T-helper 1 cell treated with Interleukin-12 subunit alpha and Interleukin-12 subunit beta and Interleukin-4 antibody, amounts not matched to agents 30 μg/mL and 1 μg/mL, for 36 hours (primary cell): ENCODE results near the gene FTCD.
"Not testable (repeated sequence)": the region's sequence is repeated elsewhere in the genome, so short reads cannot be mapped to it uniquely, and the experiment has no call there.

ENCODE experiments used
- H3K27ac Mint-ChIP-seq: one replicate; pipeline ENCODE4 v1.8.0; 2021; ENCODE audit warnings: mild to moderate bottlenecking, mixed read lengths
- H3K27me3 Mint-ChIP-seq: one replicate; pipeline ENCODE4 v1.8.0; 2021; ENCODE audit warnings: low read depth, mixed read lengths
- H3K36me3 Mint-ChIP-seq: one replicate; pipeline ENCODE4 v1.8.0; 2021; ENCODE audit warnings: low read depth, mixed read lengths
- H3K4me1 Mint-ChIP-seq: one replicate; pipeline ENCODE4 v1.8.0; 2021; ENCODE audit warnings: low read depth, mixed read lengths
- H3K4me3 Mint-ChIP-seq: one replicate; pipeline ENCODE4 v1.8.0; 2021; ENCODE audit warnings: mild to moderate bottlenecking, moderate library complexity, mixed read lengths
- H3K9me3 Mint-ChIP-seq: one replicate; pipeline ENCODE4 v1.8.0; 2021; ENCODE audit warnings: mixed read lengths

Gene FTCD

GRCh38 chr21:46154155-46154954, 1.0 kb downstream of the FTCD start:
- Mint-ChIP-seq H3K9me3 (no peaks in the 10 kb centered on the region), H3K27ac (no peak overlapping the region), H3K4me1 (no peaks in the 10 kb centered on the region), H3K27me3 (no peaks in the 10 kb centered on the region), H3K4me3 (no peak overlapping the region), H3K36me3 (no peaks in the 10 kb centered on the region)

- Mint-ChIP-seq H3K36me3 (no peaks in the 10 kb centered on the region), H3K27ac (no peak overlapping the region), H3K4me3 (no peak overlapping the region), H3K27me3 (no peaks in the 10 kb centered on the region), H3K4me1 (no peaks in the 10 kb centered on the region), H3K9me3 (no peaks in the 10 kb centered on the region)
These were observed 1.9 kb downstream of the FTCD start for GRCh38 chr21:46153247-46154154.

DNA sequence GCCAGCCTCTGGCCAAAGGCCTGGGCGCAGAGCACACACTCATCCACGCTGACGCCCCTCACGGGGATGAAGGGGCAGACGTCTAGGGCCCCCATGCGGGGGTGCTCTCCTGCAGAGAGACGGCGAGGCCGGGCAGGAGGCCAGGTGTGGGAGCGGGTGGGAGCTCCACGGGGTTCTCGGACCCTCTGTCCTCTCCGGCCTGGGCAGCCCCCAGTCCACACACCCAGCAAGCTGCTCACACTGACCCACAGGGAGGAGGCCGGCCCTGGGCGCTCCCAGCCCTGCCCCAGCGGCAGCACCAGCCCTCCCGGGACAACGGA, 2.5 kb downstream of the FTCD start:
- H3K36me3 Mint-ChIP-seq, result no peaks in the 10 kb centered on the region
- H3K27ac Mint-ChIP-seq, result no peak overlapping the region
- no peaks in the 10 kb centered on the region for H3K9me3 Mint-ChIP-seq
- H3K27me3 Mint-ChIP-seq, result no peaks in the 10 kb centered on the region
- no peaks in the 10 kb centered on the region for H3K4me1 Mint-ChIP-seq
- no peak overlapping the region for H3K4me3 Mint-ChIP-seq

GRCh38 chr21:46151989-46152926, 3.1 kb downstream of the FTCD start:
- no peak overlapping the region for H3K27ac Mint-ChIP-seq
- no peaks in the 10 kb centered on the region for H3K27me3 Mint-ChIP-seq
- H3K9me3 Mint-ChIP-seq, result no peaks in the 10 kb centered on the region
- no peaks in the 10 kb centered on the region for H3K36me3 Mint-ChIP-seq
- H3K4me1 Mint-ChIP-seq, result no peaks in the 10 kb centered on the region
- H3K4me3 Mint-ChIP-seq, result no peak overlapping the region

DNA sequence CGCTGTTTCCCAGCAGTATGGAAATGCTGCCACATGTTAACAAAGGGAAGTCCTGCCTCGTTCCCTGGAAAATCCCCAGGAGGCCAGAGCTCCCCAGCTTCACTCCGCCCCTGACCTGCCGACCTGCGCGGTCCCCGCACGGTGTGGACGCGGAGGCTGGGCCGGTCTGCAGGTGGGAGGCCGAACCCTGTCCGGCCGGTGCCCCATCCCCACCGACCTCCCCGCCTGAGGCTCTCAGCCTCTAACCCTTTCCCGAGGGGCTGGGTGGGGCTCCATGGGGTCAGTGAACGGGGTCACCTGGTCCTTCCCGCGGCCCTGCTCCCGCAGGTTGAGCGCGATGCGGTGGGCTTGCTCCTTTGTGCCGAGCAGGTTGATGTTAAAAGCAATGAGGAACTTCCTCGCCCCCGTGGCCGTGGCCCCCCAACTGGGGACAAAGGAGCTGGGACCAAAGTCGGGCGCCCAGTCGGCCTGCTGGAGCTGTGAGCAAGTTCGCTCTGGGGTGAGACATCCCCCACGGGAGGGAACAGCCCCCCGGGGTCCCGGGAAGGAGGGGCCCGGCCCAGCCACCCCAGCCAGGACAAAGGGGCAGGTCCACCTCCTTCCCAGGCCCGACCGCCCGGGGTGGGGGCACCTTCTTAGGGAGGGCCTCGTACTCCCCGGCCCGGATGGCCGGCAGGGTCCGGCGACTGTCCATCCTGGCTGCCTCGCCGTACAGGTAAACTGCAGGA, 4.0 kb downstream of the FTCD start:
- Mint-ChIP-seq H3K9me3 (no peaks in the 10 kb centered on the region), H3K27ac (no peak overlapping the region), H3K4me3 (no peak overlapping the region)

DNA sequence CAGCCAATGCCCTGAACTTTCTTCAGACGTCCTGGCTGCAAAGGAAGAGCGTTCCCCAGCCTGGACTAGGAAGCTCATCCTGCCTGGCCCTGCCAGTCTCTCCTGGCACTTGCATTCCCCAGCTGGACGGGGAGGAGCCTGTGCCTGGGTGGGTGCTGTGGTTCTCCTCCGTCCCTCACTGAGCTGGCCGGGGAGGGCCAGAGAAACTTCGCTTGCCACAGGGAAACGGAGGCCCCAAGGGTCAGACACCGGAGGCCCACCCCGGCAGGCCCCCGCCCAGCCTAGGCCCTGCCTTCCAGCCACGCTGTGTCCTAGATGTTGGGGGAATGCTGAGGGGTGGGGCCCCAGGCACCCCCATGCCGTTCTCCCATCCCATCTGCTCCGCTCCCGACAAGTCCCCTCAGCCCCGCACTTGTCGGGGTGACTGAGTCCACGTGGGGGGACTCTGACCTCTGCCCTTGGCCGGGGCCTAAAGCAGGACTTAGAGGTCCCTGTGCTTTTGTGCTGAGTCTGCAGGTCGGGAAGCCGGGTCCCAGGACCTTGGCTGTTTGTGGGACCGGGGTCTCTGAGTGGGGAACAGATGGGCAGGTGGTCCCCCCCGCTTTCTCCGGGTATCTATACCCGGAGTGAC, 4.8 kb downstream of the FTCD start:
- Mint-ChIP-seq H3K27me3 (no peaks in the 10 kb centered on the region), H3K27ac (no peak overlapping the region), H3K9me3 (no peaks in the 10 kb centered on the region), H3K36me3 (no peaks in the 10 kb centered on the region), H3K4me1 (no peaks in the 10 kb centered on the region), H3K4me3 (no peak overlapping the region)

More for the DNA sequence above, 4.0 kb downstream of the FTCD start:
- Mint-ChIP-seq H3K36me3 (no peaks in the 10 kb centered on the region), H3K27me3 (no peaks in the 10 kb centered on the region), H3K4me1 (no peaks in the 10 kb centered on the region)

- Mint-ChIP-seq H3K4me3 (no peak overlapping the region), H3K36me3 (no peaks in the 10 kb centered on the region), H3K27ac (no peak overlapping the region), H3K4me1 (no peaks in the 10 kb centered on the region), H3K27me3 (no peaks in the 10 kb centered on the region), H3K9me3 (no peaks in the 10 kb centered on the region)
These were observed 5.3 kb downstream of the FTCD start for GRCh38 chr21:46150073-46150472.

- H3K27me3 Mint-ChIP-seq, result no peaks in the 10 kb centered on the region
- peaks cover 3% of the 10 kb centered on the region for H3K4me1 Mint-ChIP-seq
- no peaks in the 10 kb centered on the region for H3K36me3 Mint-ChIP-seq
- no peak overlapping the region for H3K27ac Mint-ChIP-seq
- H3K4me3 Mint-ChIP-seq, result no peak overlapping the region
- H3K9me3 Mint-ChIP-seq, result no peaks in the 10 kb centered on the region
These were observed 6.0 kb downstream of the FTCD start for GRCh38 chr21:46149205-46149901.

DNA sequence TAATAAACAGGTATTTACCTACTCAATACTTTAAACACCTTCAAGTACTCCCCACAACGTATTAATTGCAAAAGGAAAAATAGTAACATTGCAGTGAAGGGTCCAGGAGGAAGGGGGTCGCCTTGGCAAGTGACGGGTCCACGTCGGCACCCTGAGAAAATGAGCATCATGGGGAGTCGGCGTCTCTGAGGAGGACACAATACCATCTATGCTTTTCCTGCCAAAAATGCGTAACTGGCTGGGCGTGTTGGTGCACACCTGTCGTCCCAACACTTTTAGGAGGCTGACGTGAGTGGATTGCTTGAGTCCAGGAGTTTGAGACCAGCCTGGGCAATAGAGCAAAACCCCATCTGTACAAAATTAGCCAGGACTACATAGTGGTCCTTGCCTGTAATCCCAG, 7.3 kb downstream of the FTCD start:
- no peaks in the 10 kb centered on the region for H3K27me3 Mint-ChIP-seq
- no peaks in the 10 kb centered on the region for H3K36me3 Mint-ChIP-seq
- H3K9me3 Mint-ChIP-seq, result no peaks in the 10 kb centered on the region
- H3K4me3 Mint-ChIP-seq, result no peak overlapping the region
- H3K27ac Mint-ChIP-seq, result no peak overlapping the region
- H3K4me1 Mint-ChIP-seq, result peaks cover 8% of the 10 kb centered on the region

- not testable (repeated sequence) for H3K27me3 Mint-ChIP-seq, H3K4me3 Mint-ChIP-seq, H3K9me3 Mint-ChIP-seq, H3K4me1 Mint-ChIP-seq, H3K36me3 Mint-ChIP-seq, H3K27ac Mint-ChIP-seq
These were observed 8.0 kb downstream of the FTCD start for GRCh38 chr21:46147429-46147828.

DNA sequence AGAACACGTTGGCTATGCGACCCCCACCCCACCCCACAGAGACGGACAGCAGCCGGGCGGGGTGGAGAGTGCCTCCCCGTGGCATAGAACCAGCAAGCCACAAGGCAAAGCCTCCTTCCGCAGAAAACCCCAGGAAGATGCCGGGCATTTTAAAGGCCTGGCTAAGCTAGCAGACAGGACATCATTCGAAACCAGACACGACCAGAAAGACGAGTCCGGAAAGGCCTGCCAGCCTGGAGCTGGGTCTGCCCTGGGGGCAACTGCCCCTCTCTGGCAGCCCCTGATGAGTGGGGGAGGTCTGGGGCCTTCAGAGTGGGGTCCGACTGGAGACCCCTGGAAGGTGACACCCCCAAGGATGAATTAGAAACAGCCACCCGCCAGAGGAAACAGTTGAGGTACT, 8.5 kb downstream of the FTCD start:
- no peaks in the 10 kb centered on the region for H3K27me3 Mint-ChIP-seq
- H3K27ac Mint-ChIP-seq, result no peak overlapping the region
- no peak overlapping the region for H3K4me3 Mint-ChIP-seq
- H3K36me3 Mint-ChIP-seq, result no peaks in the 10 kb centered on the region
- H3K4me1 Mint-ChIP-seq, result peaks cover 8% of the 10 kb centered on the region
- no peaks in the 10 kb centered on the region for H3K9me3 Mint-ChIP-seq

GRCh38 chr21:46145840-46146691, 9.3 kb downstream of the FTCD start:
- Mint-ChIP-seq H3K27me3 (no peaks in the 10 kb centered on the region), H3K36me3 (no peaks in the 10 kb centered on the region), H3K4me3 (no peak overlapping the region), H3K27ac (no peak overlapping the region), H3K9me3 (no peaks in the 10 kb centered on the region), H3K4me1 (peaks cover 8% of the 10 kb centered on the region)
